HG02970 (cell line): ENCODE data around the gene USP2.
"Not testable (repeated sequence)": the region's sequence is repeated elsewhere in the genome, so short reads cannot be mapped to it uniquely, and the experiment has no call there.

Source experiments
- ATAC-seq: cut with Tn5 transposase; IDR thresholded peaks from one replicate; pipeline ENCODE4 v1.9.1; 2021; ENCODE audit warnings: mild to moderate bottlenecking, moderate library complexity, moderate number of reproducible peaks; ENCODE audit not compliant: unreplicated experiment, low FRiP score

USP2 gene

GRCh38 chr11:119415517-119415916, 34.0 kb upstream of the USP2 start:
- ATAC-seq, result no peak

DNA sequence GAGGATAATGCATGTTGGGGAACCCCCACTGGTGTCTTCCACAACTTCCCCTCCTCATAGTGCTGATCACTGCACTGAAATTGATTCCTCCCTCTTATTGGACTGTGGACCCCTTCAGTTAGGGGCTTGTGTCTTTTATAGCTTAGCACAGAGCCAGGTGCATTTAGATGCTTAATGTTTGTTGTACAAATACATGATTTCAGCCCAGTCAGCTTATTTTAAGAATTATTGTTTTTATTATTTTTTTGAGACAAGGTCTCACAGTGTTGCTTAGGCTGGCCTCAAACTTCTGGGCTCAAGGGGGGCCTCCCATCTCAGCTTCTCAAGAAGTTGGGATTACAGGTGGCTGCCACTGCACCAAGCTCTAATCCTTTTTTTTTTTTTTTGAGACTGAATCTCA, 33.2 kb upstream of the USP2 start:
- no peak for ATAC-seq

DNA sequence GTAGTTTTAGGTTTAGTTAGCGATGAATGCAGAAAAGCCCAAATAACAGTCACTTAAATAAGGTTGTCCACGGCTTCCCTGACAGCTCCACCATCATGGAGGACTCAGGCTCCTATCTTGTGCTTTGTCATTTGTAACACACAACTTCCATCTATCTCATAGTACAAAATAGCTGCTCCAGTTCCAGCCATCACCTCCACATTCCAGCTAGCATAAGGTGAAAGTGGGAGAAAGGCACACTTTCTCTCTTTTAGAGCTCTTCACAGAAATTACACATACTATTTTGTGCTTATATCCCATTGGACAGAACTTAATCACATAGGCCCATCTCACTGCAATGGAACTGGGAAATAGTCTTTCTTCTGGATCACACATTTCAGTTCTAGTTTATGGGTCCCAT, 32.8 kb upstream of the USP2 start:
- ATAC-seq, result no peak

GRCh38 chr11:119412072-119412471, 30.6 kb upstream of the USP2 start:
- no peak for ATAC-seq

DNA sequence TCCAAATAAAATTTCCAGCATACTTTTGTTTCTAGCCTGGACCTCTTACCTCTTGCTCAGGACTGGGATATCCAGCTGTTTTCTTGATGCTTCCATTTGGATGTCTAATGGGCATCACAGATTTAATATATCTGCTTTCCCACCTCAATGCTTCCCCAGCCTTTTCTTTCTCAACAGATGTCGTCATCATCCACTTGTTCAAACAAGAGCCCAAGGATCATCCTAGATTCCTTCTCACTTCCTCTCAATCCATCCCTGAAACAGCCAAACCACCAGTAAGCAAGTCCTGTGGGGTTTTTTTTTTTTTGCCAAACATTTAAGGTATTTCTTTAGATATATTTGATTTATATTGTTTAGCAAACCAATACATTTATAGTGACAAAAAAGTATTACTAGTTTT, 29.0 kb upstream of the USP2 start:
- ATAC-seq, result no peak

GRCh38 chr11:119409731-119410130, 28.2 kb upstream of the USP2 start:
- no peak for ATAC-seq

DNA sequence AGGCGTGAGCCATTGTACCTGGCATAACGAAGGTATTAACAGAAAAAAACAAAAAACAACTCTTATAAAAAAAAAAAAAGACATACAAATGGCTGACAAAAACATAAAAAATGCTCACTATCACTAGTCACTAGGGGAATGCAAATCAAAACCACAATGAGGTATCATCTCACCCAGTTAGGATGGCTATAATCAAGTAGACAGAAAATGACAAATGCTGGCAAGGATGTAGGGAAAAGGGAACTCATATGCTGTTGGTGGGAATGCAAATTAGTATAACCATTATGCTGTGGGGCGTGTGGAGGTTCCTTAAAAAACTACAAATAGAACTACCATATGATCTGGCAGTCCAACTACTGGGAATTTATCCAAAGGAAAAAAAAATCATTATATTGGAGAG, 24.5 kb upstream of the USP2 start:
- ATAC-seq, result no peak

- not testable (repeated sequence) for ATAC-seq
These were observed 24.0 kb upstream of the USP2 start for GRCh38 chr11:119405448-119405847.

DNA sequence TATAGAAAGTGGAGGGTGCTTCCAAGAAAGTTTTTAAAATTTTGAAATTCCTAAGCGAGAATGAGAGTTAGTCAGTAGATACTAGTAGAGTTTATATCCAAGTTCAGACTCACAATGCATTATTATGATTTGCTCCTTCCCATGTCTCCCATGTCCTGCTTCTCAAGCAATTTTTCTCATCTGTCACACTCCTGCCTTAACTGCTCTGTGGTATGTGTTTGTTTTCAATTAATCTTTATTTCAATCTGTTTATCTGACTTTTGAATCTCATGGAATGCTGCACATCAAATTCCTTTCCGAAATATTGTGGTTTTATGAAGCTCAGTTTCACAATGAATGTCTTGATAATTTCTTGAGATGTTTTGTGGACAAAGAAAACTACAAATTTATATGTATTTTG, 23.4 kb upstream of the USP2 start:
- no peak for ATAC-seq

DNA sequence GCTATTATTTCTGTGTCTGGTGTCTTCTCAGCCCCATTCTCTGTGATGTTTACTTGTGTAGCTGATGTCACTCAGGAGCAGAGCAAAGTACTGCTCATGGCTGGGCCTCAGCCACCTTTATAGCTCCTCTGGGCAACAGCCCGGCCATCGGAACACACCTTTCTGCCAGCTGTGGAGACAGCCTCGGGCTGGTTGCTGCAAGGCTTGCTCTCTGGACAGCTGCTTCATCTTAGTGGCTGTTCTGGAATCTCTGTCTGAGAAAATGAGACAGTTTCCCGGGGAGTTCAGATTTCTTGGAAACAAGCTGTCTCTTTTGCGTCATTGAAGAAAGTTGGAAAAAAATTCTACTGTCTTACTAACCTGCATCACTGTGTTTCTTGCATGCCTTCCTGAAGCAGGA, 21.5 kb upstream of the USP2 start:
- no peak for ATAC-seq

DNA sequence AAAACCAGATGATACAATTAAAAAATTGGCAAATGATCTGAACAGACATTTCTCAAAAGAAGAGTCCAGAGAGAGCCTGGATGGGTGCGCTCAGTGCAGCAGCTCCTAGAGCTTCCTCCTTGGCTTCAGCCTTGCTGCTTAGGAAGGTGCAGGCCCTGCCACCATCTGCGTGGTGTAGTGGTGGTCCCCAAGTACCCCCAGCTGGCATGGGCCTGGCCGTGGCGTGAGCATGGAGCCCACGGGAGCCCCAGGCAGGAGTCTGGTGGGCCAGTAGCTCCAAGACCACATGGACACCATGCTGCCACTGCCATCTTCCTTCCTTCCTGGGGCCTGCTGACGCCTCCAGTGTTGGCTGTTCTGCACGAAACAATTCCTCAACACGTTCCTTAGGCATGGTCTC, 21.0 kb upstream of the USP2 start:
- no peak for ATAC-seq

DNA sequence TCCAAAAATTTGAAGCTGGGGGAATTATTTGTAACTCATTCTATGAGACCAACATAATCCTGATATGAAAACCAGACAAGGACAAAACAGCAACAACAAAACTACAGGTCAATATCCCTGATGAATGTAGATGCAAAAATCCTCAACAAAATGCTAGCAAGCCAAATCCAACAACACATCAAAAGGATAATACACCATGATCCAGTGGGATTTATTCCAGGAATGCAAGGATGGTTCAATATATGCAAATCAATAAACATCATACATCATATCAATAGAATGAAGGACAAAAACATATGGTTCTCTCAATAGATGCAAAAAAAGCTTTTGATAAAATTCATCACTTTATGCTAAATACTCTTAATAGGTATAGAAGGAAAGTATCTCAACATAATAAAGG, 19.4 kb upstream of the USP2 start:
- ATAC-seq, result no peak

- ATAC-seq, result no peak
These were observed 16.2 kb upstream of the USP2 start for GRCh38 chr11:119397740-119398139.

DNA sequence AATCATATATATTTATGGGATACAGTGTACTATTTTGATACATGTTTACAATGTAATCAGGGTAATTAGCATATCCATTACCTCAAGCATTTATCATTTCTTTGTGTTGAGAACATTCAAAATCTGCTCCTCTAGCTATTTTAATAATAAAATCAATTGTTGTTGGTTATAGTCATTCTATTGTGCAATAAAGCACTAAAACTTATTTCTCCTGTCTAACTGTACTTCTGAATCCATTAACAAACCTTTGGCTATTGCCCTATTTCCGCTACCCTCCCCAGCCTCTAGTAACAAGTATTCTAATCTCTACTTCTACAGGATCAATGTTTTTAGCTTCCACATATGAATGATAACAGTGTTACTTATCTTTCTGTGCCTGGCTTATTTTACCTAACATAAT, 15.3 kb upstream of the USP2 start:
- ATAC-seq, result no peak

DNA sequence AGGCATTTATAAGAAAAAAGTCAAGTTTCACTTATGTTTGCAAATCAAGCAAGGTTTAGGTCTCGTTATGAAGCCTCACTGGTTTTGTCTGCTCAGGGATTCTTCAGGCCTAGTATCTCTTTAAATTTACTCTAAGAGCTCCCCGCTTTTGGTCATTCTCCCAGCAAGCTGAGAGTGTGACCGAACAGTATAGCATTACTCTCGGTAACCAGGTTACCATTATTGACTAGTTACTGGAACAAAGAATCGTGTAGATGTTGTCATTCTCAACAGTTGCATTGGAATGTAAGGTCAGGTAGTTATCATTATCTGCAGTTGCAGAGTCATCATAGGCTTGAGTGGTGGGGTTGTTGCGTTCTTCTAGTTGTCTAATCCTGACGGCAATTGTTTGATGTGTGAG, 9.8 kb upstream of the USP2 start:
- no peak for ATAC-seq

DNA sequence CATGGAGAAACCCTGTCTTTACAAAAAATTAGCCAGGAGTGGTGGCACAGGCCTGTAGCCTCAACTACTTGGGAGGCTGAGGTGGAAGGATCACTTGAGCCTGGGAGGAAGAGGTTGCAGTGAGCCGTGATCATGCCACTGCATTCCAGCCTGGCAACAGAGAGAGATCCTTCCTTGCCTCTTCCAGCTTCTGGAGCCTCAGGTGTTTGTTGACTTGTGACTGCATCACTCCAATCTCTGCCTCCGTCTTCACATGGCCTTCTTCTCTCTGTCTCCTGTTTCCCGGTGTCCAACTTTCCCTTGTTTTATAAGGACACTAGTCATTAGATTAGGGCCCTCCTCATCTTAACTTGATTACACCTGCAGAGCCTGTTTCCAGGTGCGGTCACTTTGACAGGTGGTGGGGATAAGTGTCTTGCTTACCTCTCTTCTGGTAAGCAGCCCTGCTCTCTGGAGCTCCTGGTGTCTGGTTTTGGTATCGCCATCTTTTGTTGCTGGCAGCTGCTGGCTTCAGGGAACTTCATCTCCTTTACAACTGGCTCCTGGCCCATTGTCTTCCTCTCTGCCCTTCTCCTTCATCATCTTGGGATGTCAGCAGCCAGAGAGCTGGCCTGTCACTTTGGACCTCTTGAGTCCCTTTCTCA, 8.2 kb upstream of the USP2 start:
- ATAC-seq, result no peak

DNA sequence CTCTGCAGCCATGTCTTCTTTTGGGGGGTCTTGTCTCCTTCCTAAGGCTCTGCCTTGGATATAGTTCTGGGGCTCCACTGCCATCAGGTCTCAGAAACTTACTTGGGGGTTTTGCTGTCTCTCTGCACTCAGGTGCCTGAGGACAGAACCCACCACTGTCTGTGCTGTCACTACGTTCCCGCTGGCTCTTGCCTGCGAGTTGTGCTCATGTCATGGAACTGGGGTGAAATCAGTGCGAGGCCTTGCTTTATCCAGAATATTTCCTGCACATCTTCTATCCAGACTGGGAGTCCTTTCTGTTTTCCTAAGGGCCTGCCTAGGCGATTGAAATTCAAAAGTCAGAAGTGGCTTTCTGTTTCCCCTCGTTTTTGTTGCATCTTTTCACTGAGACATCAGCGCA, 6.6 kb upstream of the USP2 start:
- no peak for ATAC-seq

- ATAC-seq, result no peak
These were observed 2.8 kb upstream of the USP2 start for GRCh38 chr11:119384332-119384731.

- ATAC-seq, result not testable (repeated sequence)
These were observed 1.0 kb upstream of the USP2 start for GRCh38 chr11:119382513-119382912.

- no peak for ATAC-seq
These were observed 611 bp upstream of the USP2 start for GRCh38 chr11:119382101-119382500.

DNA sequence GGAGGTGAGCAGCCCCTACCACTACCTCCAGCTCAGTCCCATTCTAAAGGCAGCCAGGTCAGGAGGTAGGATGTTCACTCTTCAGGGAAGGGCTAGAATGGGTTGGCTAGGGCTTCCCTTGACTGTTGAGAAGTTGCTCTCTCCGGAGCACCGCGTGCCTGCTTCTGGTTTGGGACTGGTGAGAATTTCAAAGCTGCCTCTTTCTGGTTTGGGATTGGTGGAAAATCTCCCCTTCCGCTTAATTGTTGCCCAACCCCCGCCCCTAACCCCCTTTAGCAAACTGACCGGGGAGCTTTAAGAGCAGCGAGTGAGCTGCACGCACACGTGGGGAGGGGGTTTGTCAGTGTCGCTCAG, 686 bp downstream of the USP2 start:
- no peak for ATAC-seq

GRCh38 chr11:119380160-119380826, 1.2 kb downstream of the USP2 start:
- no peak for ATAC-seq
